ENCODE results near the gene PARVA.

PARVA gene

GRCh38 chr11:12376259-12377081, 901 bp upstream of the PARVA start:
- DNase-seq (ENCODE audit: low read depth), result peak; percentile 19

GRCh38 chr11:12377824-12378593, 638 bp downstream of the PARVA start:
- DNase-seq (ENCODE audit: low read depth), result peak; percentile 88

- DNase-seq (ENCODE audit: low read depth), result no peak
Measured at GRCh38 chr11:12380565-12381325, 3.4 kb downstream of the PARVA start.

GRCh38 chr11:12381875-12382274, 4.5 kb downstream of the PARVA start:
- DNase-seq (ENCODE audit: low read depth), result no peak

GRCh38 chr11:12382451-12382850, 5.1 kb downstream of the PARVA start:
- DNase-seq (ENCODE audit: low read depth), result no peak

GRCh38 chr11:12386309-12386708, 8.9 kb downstream of the PARVA start:
- DNase-seq (ENCODE audit: low read depth), result no peak

- DNase-seq (ENCODE audit: low read depth), result no peak
Measured at GRCh38 chr11:12386745-12387144, 9.4 kb downstream of the PARVA start.

- no peak for DNase-seq (ENCODE audit: low read depth)
Measured at GRCh38 chr11:12388173-12388572, 10.8 kb downstream of the PARVA start.

- no peak for DNase-seq (ENCODE audit: low read depth)
Measured at GRCh38 chr11:12388939-12389670, 11.7 kb downstream of the PARVA start.

- peak; percentile 46 for DNase-seq (ENCODE audit: low read depth)
Measured at GRCh38 chr11:12389676-12390657, 12.6 kb downstream of the PARVA start.

- DNase-seq (ENCODE audit: low read depth), result no peak
Measured at GRCh38 chr11:12390687-12391110, 13.3 kb downstream of the PARVA start.

- DNase-seq (ENCODE audit: low read depth), result no peak
Measured at GRCh38 chr11:12392672-12393071, 15.3 kb downstream of the PARVA start.

- no peak for DNase-seq (ENCODE audit: low read depth)
Measured at GRCh38 chr11:12393691-12394090, 16.3 kb downstream of the PARVA start.

- no peak for DNase-seq (ENCODE audit: low read depth)
Measured at GRCh38 chr11:12394601-12395000, 17.2 kb downstream of the PARVA start.

- DNase-seq (ENCODE audit: low read depth), result no peak
Measured at GRCh38 chr11:12395333-12395732, 18.0 kb downstream of the PARVA start.

GRCh38 chr11:12397931-12398334, 20.6 kb downstream of the PARVA start:
- peak; percentile 93 for DNase-seq (ENCODE audit: low read depth)

- no peak for DNase-seq (ENCODE audit: low read depth)
Measured at GRCh38 chr11:12399355-12399754, 22.0 kb downstream of the PARVA start.

- no peak for DNase-seq (ENCODE audit: low read depth)
Measured at GRCh38 chr11:12402025-12402424, 24.7 kb downstream of the PARVA start.

- DNase-seq (ENCODE audit: low read depth), result no peak
Measured at GRCh38 chr11:12402691-12403120, 25.3 kb downstream of the PARVA start.

All from ELR (cell line).